CD4-positive, alpha-beta T cell treated with Interleukin-17A for 4 hours (primary cell): ENCODE data around the gene LMO3.
"Not testable (repeated sequence)": the region's sequence is repeated elsewhere in the genome, so short reads cannot be mapped to it uniquely, and the experiment has no call there.

ENCODE experiments used
- DNase-seq: peaks from one replicate; pipeline ENCODE4 v3.0.0-alpha.2; 2020; ENCODE audit warnings: mixed read lengths

Gene LMO3

GRCh38 chr12:16537652-16538051, 68.3 kb downstream of the LMO3 start:
- DNase-seq = not testable (repeated sequence)

- peak; percentile 2 for DNase-seq
These were observed 74.3 kb downstream of the LMO3 start for GRCh38 chr12:16531621-16532020.

- no peak for DNase-seq
These were observed 75.6 kb downstream of the LMO3 start for GRCh38 chr12:16530268-16530850.

GRCh38 chr12:16526693-16527092, 79.3 kb downstream of the LMO3 start:
- no peak for DNase-seq

- no peak for DNase-seq
These were observed 81.6 kb downstream of the LMO3 start for GRCh38 chr12:16524378-16524777.

GRCh38 chr12:16523951-16524331, 82.0 kb downstream of the LMO3 start:
- DNase-seq = no peak

GRCh38 chr12:16523284-16523950, 82.5 kb downstream of the LMO3 start:
- no peak for DNase-seq

GRCh38 chr12:16520328-16520727, 85.6 kb downstream of the LMO3 start:
- DNase-seq = no peak

GRCh38 chr12:16515666-16516065, 90.3 kb downstream of the LMO3 start:
- DNase-seq = no peak

GRCh38 chr12:16513231-16513630, 92.7 kb downstream of the LMO3 start:
- no peak for DNase-seq

GRCh38 chr12:16509411-16509810, 96.6 kb downstream of the LMO3 start:
- no peak for DNase-seq

- no peak for DNase-seq
These were observed 99.6 kb downstream of the LMO3 start for GRCh38 chr12:16506394-16506793.

- DNase-seq = no peak
These were observed 101.8 kb downstream of the LMO3 start for GRCh38 chr12:16504200-16504599.

- DNase-seq = no peak
These were observed 106.4 kb downstream of the LMO3 start for GRCh38 chr12:16499611-16500010.
